Upper lobe of left lung (tissue), 4 donors: Measurements from ENCODE around the gene SMOC2.

Source experiments
- EP300 ChIP-seq, 4 donors: sonication (generic); formaldehyde crosslinking; IDR thresholded peaks; one replicate each; pipeline ENCODE4 v1.5.1; 2017; ENCODE audit warnings: antibody characterized with exemption in 4 of 4, control low read depth in 2 of 4
- TF ChIP-seq, protein P1 (sequence below), 6 experiments: fragments of 450-650 bp in 4 of 6; fragments of 200-600 bp in 2 of 6; sonication (generic) in 2 of 6; IDR thresholded peaks; one replicate each; pipeline ENCODE4 v1.5.1; 2016 to 2019; ENCODE audit warnings: antibody characterized with exemption in 6 of 6

DNA sequence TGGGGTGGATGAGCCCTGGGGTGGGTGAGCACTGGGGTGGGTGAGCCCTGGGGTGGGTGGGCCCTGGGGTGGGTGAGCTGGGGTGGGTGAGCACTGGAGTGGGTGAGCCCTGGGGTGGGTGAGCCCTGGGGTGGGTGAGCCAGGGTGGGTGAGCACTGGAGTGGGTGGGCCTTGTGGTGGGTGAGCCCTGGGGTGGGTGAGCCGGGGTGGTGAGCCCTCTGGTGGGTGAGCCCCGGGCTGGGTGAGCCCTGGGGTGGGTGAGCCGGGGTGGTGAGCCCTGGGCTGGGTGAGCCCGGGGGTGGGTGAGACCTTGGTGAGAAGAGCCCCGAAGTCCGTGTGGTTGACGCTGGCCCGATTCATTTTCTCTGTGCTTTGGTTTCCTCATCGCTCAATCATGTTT, 18.6 kb downstream of the SMOC2 start:
- TF ChIP-seq EP300 (IDR thresholded peaks at IDR 0.05), result no peak
- TF ChIP-seq, protein P1, sequence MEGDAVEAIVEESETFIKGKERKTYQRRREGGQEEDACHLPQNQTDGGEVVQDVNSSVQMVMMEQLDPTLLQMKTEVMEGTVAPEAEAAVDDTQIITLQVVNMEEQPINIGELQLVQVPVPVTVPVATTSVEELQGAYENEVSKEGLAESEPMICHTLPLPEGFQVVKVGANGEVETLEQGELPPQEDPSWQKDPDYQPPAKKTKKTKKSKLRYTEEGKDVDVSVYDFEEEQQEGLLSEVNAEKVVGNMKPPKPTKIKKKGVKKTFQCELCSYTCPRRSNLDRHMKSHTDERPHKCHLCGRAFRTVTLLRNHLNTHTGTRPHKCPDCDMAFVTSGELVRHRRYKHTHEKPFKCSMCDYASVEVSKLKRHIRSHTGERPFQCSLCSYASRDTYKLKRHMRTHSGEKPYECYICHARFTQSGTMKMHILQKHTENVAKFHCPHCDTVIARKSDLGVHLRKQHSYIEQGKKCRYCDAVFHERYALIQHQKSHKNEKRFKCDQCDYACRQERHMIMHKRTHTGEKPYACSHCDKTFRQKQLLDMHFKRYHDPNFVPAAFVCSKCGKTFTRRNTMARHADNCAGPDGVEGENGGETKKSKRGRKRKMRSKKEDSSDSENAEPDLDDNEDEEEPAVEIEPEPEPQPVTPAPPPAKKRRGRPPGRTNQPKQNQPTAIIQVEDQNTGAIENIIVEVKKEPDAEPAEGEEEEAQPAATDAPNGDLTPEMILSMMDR (IDR thresholded peaks at IDR 0.05), result no peak
